Stimulated activated CD4-positive, alpha-beta T cell treated with anti-CD3 and anti-CD28 coated beads, TNF-alpha, amount 100 ng/mL, for 1 hour (primary cell): ENCODE data around the gene VAV1.

Source experiments
- DNase-seq, 3 donors: peaks; one replicate each; pipeline ENCODE4 v3.0.0-alpha.2; 2020; ENCODE audit warnings: low read depth in 3 of 3, low spot score in 1 of 3

Gene VAV1, protein sequence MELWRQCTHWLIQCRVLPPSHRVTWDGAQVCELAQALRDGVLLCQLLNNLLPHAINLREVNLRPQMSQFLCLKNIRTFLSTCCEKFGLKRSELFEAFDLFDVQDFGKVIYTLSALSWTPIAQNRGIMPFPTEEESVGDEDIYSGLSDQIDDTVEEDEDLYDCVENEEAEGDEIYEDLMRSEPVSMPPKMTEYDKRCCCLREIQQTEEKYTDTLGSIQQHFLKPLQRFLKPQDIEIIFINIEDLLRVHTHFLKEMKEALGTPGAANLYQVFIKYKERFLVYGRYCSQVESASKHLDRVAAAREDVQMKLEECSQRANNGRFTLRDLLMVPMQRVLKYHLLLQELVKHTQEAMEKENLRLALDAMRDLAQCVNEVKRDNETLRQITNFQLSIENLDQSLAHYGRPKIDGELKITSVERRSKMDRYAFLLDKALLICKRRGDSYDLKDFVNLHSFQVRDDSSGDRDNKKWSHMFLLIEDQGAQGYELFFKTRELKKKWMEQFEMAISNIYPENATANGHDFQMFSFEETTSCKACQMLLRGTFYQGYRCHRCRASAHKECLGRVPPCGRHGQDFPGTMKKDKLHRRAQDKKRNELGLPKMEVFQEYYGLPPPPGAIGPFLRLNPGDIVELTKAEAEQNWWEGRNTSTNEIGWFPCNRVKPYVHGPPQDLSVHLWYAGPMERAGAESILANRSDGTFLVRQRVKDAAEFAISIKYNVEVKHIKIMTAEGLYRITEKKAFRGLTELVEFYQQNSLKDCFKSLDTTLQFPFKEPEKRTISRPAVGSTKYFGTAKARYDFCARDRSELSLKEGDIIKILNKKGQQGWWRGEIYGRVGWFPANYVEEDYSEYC

DNA sequence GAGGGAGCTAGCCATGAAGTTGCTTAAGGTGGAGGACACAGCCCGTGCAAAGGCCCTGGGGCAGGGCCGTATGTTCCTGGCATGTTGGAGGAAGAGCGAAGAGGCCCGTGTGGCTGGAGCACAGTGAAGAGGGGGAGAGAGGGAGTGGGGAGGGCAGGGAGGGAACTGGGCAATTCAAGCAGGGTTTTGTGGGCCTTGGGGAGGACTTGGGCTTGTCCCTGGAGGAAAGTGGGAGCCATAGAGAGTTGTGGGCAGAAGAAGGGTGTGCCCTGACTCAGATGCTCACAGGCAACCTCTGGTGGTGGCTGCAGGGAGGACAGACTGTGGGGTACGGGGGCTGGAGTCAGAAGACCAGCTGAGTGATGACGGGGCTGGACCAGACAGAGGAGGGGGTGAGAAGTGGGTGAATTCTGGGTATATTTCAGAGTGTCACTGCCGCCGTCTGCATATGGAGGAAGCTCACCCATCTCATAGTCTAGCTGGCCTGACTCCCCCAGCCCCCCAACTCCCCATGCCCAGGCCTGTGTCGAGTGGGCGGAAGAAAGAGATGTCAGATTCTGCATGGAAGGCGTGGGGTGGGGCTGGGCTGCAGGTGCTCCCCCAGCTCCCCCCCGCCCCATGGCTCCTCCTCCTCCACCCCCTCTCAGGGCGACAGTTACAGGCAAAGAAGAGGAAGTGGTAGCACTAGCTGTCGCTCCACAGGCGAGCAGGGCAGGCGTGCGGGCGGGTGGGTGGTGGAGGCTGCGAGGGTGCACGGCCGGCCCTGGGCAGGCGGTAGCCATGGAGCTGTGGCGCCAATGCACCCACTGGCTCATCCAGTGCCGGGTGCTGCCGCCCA, at the start of gene VAV1:
Gene VAV1 (plus strand): TSS at position 681 of the 838 bp plus-strand sequence. CDS start 100 bp downstream, at position 781.
- DNase-seq, result peak; percentile 59 to 68 (median 66)

DNA sequence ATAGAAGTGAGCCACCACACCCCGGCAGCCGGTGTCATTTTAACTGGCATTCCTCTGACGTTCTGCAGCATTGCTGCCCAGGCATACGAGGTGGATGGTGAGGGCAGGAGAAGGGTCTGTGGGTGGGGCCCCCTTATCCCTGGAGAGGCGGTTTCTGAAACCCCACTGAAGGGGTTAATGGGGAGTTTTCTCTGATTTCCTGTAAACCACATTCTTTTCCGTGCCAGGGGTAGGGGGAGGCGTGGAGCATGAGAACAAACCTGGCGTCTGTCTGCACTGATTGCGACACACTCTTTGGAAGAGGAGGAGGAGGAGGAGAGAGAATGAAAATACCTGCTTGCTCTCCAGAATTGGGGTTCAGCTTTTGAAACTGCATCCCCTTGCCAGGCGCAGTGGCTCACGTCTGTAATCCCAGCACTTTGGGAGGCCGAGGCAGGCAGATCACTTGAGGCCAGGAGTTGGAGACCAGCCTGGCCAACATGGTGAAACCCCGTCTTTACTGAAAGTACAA, 49.3 kb upstream of the VAV1 start:
- no peak for DNase-seq

DNA sequence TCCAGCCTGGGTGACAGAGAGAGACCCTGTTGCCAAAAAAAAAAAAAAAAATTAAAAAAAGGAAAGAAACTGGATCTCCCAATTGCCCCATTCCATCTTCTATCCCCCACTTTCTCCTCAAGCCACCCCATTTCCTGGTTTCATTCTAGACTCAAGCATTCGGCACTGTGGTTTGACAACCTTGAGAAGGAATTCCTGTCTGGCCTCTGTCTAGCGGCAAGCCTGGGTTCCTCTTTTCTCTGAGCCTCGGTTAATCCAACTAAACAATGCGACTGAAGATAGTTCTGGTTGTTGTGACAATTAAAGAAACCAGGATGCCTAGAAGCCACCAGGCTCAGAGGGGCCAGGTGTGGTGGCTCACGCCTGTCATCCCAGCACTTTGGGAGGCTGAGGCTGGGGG, 48.8 kb upstream of the VAV1 start:
- DNase-seq, result no peak

DNA sequence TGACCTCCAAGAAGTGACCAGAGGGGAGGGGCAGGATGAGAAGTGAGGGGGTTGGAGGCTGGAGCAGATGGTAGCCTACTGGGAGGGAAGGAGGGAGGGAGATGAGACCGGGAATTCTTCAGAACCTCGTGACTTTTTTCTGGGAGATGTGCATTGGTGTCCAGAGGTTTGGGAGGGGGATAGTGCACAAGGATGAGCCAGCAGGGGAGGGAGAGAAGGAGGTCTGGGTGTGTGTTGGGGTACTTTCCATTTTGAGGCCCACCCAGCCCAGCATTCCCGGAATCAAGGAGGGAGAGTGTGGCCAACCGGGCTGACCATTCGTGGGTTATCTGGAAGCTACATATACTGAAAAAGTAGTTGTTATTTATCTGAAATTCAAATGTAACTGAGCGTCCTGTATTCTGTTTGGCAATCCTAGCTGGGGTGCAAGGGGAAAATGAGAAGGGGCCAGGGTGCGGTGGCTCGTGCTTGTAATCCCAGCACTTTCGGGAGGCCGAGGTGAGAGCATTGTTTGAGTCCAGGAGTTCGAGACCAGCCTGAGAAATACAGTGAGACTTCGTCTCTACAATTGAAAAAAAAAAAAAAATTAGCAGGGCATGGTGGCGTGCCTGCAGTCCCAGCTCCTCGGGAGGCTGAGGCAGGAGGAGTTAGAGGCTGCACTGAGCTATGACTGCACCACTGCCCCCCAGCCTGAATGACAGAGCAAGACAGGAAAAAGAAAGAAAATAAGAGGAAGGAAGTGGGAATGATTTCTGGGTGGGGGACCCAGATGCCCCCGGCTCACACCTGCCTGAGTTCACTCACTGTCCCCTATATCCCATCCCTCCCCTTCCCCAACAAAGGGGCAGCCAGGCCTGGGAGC, 47.6 kb upstream of the VAV1 start:
- DNase-seq, result no peak

DNA sequence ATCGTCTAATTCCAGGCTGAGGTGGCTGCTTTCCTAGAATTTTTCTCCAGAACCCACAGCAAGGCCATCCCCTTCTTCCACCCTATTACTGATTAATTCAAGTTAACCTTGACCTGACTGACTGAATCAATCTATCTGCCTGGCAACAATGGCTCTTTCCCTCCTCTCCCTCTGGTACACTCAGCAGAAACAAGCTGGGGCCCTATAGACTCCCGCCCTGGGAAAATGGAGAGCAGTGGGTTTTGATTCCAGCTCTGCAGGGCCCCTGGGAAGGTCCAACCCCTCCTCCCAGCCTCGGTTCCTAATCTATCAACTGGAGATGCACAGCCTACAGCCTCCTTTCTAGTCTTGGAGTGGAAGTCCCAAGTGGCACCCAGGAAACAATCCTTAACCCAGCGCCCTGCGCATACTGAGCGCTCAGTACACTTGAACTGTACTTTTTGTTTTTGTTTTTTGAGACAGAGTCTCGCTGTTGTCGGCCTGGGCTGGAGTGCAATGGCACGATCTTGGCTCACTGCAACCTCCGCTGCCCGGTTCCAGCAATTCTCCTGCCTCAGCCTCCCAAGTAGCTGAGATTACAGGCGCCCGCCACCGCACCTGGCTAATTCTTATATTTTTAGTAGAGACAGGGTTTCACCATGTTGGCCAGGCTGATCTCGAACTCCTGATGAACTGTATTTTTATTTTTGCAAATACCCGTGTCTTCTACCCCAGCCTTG, 46.8 kb upstream of the VAV1 start:
- DNase-seq, result no peak

DNA sequence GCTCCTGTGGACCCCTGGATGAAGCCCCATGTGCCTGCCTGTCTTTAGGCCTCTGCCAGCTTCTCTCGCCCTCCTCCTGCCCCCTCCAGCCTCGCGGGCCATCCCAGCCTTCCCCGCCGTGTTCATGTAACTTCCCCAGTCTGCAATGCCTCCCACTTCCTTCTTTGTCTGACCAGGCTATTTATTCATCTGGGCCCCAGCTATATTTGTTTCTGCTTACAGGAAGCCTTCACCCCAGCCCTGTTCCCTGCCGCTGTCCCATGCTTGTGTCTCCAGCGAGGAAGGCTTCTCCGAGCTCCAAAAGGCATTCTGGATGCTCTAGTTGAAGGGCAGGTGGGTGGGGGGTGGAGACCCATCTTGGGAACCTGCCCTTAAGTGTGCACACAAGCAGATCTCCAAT, 44.2 kb upstream of the VAV1 start:
- DNase-seq, result no peak

DNA sequence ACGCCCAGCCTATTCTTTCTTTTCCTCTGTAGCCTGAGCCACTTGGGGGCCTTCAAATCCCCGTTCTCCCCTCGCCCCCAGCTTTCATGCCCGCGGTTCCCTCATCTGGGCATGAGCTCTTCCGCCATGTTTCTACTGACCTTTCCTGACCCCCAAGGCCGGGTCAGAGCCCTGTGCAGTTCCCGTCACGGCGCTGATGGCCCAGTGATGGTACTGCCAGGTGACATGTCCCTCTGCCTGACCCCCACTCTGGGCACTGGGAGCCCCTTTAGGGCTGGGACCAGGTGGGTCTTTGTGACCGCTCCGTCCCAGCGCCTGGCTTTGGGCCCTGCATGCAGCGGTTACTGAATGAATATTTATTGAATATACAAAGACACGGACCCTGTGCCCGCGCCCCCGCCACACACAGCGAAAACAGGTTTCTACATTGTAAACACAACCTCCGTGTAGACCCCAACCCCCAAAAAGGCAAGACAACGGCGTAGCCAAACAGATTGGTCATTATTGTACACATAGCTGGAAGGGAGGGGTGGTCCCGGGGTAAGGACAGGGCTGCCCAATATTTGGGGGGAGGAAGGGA, 42.8 kb upstream of the VAV1 start:
- no peak for DNase-seq

DNA sequence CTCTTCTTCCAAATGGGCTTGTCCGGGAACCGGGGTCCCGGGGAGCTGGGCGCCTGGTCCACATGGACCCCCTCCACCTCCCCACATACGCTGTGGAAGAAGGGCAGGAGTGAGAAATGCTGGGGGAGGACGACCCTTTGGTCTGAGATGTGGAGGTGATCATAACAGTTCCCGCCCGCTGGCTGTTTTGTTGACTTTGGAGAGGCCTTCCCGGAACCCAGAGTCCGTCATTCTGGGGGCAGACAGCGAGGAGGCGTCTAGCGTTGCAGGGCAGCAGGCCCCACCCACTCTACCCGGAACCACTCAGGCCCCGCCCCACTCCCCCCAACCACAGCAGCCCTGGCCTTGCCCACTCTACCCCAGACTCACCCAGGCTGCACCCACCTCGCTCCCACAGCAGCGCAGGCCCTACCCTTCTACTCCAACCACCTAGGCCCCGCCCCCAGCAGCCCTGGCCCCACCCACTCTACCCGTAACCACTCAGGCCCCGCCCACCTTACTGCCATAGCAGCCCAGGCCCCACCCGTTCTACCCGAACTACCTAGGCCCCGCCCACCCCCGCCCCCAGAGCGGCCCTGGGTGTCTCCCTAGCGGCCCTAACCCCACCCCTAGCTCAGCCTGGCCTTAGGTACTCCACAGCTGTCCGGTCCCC, 42.2 kb upstream of the VAV1 start:
- peak in 1 of 3 donors; percentile 32 for DNase-seq

DNA sequence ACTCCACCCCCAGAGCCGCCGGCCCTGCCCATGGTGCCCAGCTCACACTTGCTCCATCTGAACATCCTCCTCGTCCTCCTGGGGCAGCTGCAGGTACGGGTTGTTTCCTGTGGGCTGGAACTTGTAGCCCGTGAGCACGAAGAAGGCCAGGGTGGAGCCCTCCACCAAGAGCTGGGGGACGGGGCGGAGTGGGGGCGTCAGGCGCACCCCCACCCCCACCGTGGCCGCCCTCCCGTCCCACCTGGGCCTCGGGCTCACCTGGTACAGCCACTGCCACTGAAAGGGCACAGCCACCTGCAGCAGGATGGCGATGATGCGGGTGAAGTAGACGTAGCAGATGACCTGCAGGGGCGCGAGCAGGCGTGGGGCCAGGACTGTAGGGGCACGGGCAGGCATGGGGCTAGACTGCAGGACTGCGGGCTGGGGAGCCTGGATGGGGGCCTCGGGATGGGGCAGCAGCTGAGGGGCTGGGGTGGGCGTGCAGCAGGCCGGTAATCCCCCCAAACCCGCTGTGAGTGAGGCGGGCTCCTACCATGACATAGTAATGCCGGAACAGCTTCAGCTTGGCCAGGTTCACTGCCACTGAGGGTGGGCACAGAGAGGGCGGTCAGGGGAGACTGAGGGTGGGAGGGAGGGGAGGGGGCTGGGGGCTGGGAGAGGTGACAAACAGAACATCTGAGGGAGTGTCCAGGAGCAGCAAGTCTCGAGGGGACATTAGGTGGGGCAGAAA, 41.4 kb upstream of the VAV1 start:
- DNase-seq, result no peak

DNA sequence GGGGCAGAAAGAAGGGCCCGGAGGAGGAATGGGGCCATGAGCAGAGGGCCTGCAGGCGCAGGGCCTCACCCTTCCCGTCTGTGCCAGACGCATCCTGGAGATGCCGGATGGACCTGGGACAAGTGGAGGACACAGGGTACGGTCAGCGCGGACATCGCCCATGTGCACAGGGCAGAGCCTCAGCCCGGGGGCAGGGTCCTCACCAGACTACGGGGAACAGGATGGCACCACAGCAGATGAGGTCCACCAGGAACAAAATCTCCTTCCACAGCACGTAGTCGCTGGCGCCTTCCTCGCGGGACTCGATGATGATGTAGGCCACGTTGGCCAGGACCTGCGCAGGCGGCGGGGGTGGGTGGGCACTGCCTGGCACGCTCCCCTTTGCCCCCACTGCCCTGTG, 40.7 kb upstream of the VAV1 start:
- no peak for DNase-seq

DNA sequence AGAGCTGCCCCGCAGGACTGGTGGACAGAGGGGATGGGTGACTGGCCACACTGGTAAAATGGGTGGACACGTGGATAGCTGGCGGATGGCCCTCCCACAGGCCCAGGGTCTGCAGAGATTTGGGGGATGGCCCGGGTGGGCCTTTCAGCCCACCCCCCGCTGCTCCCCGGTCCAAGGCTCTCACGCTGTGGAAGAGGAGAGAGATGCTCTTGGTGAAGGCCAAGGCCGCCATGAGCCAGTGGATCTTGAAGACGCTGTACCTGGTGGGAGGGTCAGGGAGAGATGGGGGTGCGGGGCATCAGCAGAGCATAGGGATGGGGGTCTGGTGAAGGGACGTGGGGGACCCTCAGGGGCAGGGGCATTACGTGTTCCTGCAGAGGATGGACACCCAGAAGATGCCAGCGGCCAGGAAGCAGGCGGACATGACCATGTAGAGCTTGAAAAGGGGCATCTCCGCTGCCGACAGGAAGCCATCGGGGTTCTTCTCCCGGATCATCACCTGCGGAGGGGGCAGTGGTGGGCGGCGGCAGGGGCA, 39.6 kb upstream of the VAV1 start:
- DNase-seq, result no peak

DNA sequence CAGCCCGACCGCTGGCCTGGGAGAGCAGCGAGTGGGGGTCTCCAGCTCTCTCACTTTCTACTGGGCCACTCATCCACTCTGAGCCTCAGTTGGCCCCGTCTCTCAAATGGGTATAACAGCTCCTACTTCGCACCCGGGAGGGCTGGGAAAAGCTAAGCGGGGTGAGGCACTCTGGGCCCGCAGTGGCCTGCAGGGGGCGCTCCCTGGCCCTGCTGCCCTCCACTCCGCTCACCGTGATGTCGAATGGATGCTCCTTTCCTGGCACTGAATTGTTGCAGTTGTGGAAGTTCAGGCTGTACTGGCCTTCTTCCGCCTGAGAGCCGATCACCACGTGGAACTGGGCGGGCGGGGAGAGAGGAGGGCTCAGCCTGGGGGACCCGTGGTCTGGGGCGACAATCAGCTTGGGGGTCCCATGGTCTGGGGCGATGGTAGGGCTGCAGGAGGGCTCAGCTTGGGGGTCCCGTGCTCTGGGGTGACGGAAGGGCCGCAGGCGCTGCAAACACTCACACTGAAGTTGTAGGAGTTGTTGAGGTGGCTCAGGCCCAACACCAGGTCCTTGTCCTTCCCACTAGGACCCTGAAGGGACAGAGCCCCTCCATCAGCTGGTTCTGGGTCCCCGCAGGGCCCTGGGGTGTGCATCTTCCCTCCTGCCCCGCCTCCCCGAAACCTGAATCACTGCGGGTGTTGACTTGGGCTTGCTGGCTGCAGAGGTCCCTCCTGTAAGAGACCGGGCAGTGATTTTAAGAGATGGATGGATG, 39.0 kb upstream of the VAV1 start:
- DNase-seq, result no peak

DNA sequence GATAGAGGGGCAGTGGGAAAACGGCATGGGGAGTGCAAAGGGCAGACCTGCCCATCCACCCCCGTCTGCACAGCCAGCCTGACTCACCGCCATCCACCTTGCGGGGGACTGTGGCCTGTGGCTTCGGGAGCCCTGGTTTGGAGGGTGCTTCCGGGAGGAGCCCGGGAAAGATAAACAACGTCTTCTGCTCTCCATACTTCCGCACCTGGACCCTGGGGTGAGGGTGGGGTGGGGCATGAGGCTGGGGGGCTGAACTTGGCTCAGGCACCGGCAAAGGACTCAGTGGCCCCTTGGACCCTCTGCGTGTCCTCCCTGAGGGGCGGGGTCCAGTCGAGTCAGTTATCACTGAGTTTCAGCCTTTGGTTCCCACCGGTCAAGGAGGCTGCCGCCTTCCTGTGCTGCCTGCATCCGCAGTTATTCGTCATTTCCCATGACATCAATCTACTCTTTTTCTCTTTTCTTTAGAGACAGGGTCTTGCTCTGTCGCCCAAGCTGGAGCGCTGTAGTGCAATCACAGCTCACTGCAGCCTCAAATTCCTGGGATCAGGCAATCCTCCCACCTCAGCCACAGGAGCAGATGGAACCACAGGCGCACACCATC, 38.3 kb upstream of the VAV1 start:
- DNase-seq, result no peak

DNA sequence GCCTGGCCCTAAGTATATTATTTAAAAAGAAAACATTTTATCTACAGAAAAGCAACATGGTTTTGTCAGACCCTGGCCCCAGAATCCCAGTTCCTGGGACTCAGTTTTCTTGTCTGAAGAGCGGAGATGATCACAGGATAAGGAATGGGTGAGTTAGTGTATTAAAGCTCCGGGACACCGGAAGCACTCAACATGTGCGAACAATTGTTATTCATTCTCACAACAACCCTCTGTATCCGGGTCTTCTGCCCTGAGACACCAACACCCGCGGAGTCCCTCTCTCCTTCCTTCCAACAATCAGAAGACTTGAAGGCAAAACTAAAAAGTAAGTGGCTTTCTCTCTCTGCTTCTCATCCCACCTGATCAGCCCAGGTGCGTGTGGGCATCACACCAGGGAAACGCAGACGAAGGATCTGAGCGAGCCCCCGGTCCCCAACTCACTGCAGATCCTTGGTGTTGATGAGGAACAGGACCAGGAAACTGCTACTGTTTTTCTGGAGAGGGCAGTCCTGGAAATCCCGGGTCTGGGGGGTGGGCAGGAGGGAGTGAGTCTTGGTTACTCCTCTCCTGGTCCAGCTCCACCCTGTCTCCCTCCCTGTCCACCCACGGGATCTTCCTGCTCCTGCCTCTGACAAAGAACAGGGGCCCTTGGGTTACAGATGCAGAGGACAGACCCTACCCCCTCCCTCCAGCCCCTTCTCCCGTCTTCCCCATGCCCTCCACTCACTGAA, 37.2 kb upstream of the VAV1 start:
- no peak for DNase-seq

DNA sequence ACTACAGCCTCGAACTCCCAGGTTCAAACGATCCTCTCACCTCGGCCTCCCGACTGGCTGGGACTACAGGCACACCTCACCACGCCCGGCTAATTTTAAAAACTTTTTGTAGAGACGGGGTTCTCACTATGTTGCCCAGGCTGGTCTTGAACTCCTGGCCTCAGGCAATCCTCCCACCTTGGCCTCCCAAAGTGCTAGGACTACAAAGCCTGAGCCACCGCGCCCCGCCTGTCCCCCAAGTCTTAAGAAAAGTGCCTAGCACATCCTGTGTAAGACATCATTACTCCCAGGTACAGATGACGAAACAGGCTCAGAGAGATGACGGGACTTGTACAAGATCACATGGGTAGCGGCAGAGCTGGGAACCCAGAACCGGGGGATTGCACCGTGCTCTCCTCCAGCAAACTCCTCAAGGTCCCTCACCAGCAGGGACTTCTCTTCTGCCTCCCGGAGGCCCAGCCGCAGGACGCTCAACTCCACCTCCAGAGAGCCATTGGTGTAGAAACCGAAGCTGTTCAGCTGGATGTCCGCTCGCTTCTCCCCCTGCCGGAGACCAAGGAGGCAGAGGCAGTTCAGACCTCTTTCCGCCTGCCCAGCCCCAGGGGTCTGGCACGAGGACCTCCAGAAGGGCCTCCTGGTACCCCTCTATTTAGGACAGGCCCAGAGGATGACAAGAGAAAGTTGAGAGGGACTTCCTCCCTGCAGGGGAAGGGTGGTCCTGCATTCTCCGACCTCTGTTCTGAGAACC, 36.2 kb upstream of the VAV1 start:
- DNase-seq, result peak; percentile 35 to 47 (median 36)
